ENCODE measurements around the gene LTBP3. TPM values are rescaled to one million over a fixed set of nuclear protein-coding genes. Genes with fewer than 3 reads are reported as not detected.

The LTBP3 gene
- total RNA-seq, 1 experiment from 2014 or later: 92.1 TPM

DNA sequence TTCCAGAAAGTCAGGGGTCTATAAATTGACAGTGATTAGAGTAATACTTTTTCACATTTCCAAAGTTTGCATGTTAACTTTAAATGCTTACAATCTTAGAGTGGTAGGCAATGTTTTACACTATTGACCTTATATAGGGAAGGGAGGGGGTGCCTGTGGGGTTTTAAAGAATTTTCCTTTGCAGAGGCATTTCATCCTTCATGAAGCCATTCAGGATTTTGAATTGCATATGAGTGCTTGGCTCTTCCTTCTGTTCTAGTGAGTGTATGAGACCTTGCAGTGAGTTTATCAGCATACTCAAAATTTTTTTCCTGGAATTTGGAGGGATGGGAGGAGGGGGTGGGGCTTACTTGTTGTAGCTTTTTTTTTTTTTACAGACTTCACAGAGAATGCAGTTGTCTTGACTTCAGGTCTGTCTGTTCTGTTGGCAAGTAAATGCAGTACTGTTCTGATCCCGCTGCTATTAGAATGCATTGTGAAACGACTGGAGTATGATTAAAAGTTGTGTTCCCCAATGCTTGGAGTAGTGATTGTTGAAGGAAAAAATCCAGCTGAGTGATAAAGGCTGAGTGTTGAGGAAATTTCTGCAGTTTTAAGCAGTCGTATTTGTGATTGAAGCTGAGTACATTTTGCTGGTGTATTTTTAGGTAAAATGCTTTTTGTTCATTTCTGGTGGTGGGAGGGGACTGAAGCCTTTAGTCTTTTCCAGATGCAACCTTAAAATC, 54.0 kb downstream of the LTBP3 start:
- Histone ChIP-seq H3K27me3 (replicated peaks; ENCODE audit: insufficient read depth, low read depth, low read length, poor library complexity) (no peaks in the 10 kb centered on the region), H3K9me3 (ENCODE audit: low read depth, low read length, poor library complexity, severe bottlenecking) (no peaks in the 10 kb centered on the region), H3K36me3 (ENCODE audit: insufficient read depth, low read length, poor library complexity, severe bottlenecking) (peaks cover 80% of the 10 kb centered on the region), H3K4me3 (ENCODE audit: low read depth, low read length, poor library complexity, severe bottlenecking) (peak overlapping the region; percentile 85), H3K4me1 (ENCODE audit: insufficient read depth, low read length, poor library complexity, severe bottlenecking) (peaks cover 33% of the 10 kb centered on the region), H3K27ac (ENCODE audit: low read depth, low read length, poor library complexity, severe bottlenecking) (peak overlapping the region; percentile 72)
- BruUV-seq (replicated peaks): no TSS peak
- POLR2A ChIA-PET (ENCODE audit: low non-redundant PET): interaction anchor here (0.6 to 4.1 kb wide), 13 partner anchors 12 to 732 kb away, joined by 3 to 17 read pairs (median 5); partner anchors contain the start of gene DPF2
- DNase-seq (ENCODE audit: low spot score): no peak
- intact Hi-C loops (cut with micrococcal nuclease; ENCODE audit: unreplicated experiment): loop anchor here (2.0 kb wide), 1 partner anchor 85 kb away; no protein-coding TSS in a partner anchor
- TF ChIP-seq, protein P1, sequence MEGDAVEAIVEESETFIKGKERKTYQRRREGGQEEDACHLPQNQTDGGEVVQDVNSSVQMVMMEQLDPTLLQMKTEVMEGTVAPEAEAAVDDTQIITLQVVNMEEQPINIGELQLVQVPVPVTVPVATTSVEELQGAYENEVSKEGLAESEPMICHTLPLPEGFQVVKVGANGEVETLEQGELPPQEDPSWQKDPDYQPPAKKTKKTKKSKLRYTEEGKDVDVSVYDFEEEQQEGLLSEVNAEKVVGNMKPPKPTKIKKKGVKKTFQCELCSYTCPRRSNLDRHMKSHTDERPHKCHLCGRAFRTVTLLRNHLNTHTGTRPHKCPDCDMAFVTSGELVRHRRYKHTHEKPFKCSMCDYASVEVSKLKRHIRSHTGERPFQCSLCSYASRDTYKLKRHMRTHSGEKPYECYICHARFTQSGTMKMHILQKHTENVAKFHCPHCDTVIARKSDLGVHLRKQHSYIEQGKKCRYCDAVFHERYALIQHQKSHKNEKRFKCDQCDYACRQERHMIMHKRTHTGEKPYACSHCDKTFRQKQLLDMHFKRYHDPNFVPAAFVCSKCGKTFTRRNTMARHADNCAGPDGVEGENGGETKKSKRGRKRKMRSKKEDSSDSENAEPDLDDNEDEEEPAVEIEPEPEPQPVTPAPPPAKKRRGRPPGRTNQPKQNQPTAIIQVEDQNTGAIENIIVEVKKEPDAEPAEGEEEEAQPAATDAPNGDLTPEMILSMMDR (conservative IDR thresholded peaks at IDR 0.05; ENCODE audit: low read depth, low read length): no peak
- TF ChIP-seq EZH2 (IDR thresholded peaks at IDR 0.05; ENCODE audit: borderline replicate concordance, low read depth, low read length, poor library complexity, severe bottlenecking): no peak
- CTCF ChIA-PET: interaction anchor here (0.5 to 0.7 kb wide), 2 partner anchors 189 to 253 kb away, joined by 3 to 4 read pairs; no protein-coding TSS in a partner anchor

- peaks cover 35% of the 10 kb centered on the region for H3K4me1 ChIP-seq (ENCODE audit: insufficient read depth, low read length, poor library complexity, severe bottlenecking)
- CTCF ChIA-PET: interaction anchor here (0.5 to 0.7 kb wide), 2 partner anchors 188 to 253 kb away, joined by 3 to 4 read pairs; no protein-coding TSS in a partner anchor
- POLR2A ChIA-PET (ENCODE audit: low non-redundant PET): interaction anchor here (0.6 to 4.1 kb wide), 8 partner anchors 11 to 731 kb away, joined by 3 to 17 read pairs (median 6); no protein-coding TSS in a partner anchor
- no peak for DNase-seq (ENCODE audit: low spot score)
- intact Hi-C loops (cut with micrococcal nuclease; ENCODE audit: unreplicated experiment): loop anchor here (2.0 kb wide), 1 partner anchor 85 kb away; no protein-coding TSS in a partner anchor
- no TSS peak for BruUV-seq (replicated peaks)
- TF ChIP-seq, protein P1 (conservative IDR thresholded peaks at IDR 0.05; ENCODE audit: low read depth, low read length): no peak
- TF ChIP-seq EZH2 (IDR thresholded peaks at IDR 0.05; ENCODE audit: borderline replicate concordance, low read depth, low read length, poor library complexity, severe bottlenecking): no peak
- H3K27me3 ChIP-seq (replicated peaks; ENCODE audit: insufficient read depth, low read depth, low read length, poor library complexity): no peaks in the 10 kb centered on the region
- H3K4me3 ChIP-seq (ENCODE audit: low read depth, low read length, poor library complexity, severe bottlenecking): peak overlapping the region; percentile 85
- H3K9me3 ChIP-seq (ENCODE audit: low read depth, low read length, poor library complexity, severe bottlenecking): no peaks in the 10 kb centered on the region
- peaks cover 80% of the 10 kb centered on the region for H3K36me3 ChIP-seq (ENCODE audit: insufficient read depth, low read length, poor library complexity, severe bottlenecking)
- peak overlapping the region; percentile 9 for H3K27ac ChIP-seq (ENCODE audit: low read depth, low read length, poor library complexity, severe bottlenecking)
These were observed 54.7 kb downstream of the LTBP3 start for GRCh38 chr11:65503368-65503948.

- Histone ChIP-seq H3K36me3 (ENCODE audit: insufficient read depth, low read length, poor library complexity, severe bottlenecking) (peaks cover 80% of the 10 kb centered on the region), H3K4me1 (ENCODE audit: insufficient read depth, low read length, poor library complexity, severe bottlenecking) (peaks cover 39% of the 10 kb centered on the region), H3K27ac (ENCODE audit: low read depth, low read length, poor library complexity, severe bottlenecking) (peak overlapping the region; percentile 7), H3K4me3 (ENCODE audit: low read depth, low read length, poor library complexity, severe bottlenecking) (peak overlapping the region; percentile 85), H3K9me3 (ENCODE audit: low read depth, low read length, poor library complexity, severe bottlenecking) (no peaks in the 10 kb centered on the region), H3K27me3 (replicated peaks; ENCODE audit: insufficient read depth, low read depth, low read length, poor library complexity) (no peaks in the 10 kb centered on the region)
- no peak for TF ChIP-seq EZH2 (IDR thresholded peaks at IDR 0.05; ENCODE audit: borderline replicate concordance, low read depth, low read length, poor library complexity, severe bottlenecking)
- TF ChIP-seq, protein P1 (conservative IDR thresholded peaks at IDR 0.05; ENCODE audit: low read depth, low read length): no peak
- intact Hi-C loops (cut with micrococcal nuclease; ENCODE audit: unreplicated experiment): loop anchor here (2.0 kb wide), 1 partner anchor 84 kb away; no protein-coding TSS in a partner anchor
- POLR2A ChIA-PET (ENCODE audit: low non-redundant PET): interaction anchor here (0.5 to 2.1 kb wide), 6 partner anchors 11 to 95 kb away, joined by 3 to 14 read pairs (median 5); partner anchors contain the start of gene NEAT1
- no TSS peak for BruUV-seq (replicated peaks)
- DNase-seq (ENCODE audit: low spot score): no peak
- CTCF ChIA-PET: no interaction called here
These were observed 55.4 kb downstream of the LTBP3 start for GRCh38 chr11:65502555-65503367.
